Activated T-cell treated with anti-CD3 and anti-CD28 coated beads for 1 hour (primary cell): Measurements from ENCODE around the gene GRK2.

ENCODE experiments used
- DNase-seq: peaks from one replicate; pipeline ENCODE4 v3.0.0-alpha.2; 2020; ENCODE audit warnings: low read depth

GRK2 gene

DNA sequence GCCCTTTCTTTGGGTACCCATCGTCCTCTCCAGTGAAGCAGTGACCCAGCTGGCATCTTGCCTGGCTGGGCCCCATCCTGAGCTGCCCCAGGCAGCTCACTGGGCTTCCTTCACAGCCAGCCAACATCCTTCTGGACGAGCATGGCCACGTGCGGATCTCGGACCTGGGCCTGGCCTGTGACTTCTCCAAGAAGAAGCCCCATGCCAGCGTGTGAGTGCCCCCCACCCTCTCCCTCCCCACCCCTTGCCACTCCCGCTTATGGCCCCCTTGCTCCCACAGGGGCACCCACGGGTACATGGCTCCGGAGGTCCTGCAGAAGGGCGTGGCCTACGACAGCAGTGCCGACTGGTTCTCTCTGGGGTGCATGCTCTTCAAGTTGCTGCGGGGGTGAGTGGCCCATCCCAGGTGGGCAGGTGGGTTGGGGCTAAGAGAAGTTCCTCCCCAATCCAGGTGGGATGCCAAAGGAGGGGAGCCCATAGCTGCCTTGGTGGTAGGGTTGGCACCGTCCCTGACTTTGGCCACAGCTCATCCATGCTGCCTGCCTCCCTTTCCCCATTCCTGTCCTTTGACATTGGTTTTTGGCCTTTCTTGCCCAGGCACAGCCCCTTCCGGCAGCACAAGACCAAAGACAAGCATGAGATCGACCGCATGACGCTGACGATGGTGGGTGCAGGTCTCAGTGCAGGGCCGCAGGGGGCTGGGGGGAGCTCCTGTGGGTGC, 16.0 kb downstream of the GRK2 start:
- DNase-seq, result no peak

DNA sequence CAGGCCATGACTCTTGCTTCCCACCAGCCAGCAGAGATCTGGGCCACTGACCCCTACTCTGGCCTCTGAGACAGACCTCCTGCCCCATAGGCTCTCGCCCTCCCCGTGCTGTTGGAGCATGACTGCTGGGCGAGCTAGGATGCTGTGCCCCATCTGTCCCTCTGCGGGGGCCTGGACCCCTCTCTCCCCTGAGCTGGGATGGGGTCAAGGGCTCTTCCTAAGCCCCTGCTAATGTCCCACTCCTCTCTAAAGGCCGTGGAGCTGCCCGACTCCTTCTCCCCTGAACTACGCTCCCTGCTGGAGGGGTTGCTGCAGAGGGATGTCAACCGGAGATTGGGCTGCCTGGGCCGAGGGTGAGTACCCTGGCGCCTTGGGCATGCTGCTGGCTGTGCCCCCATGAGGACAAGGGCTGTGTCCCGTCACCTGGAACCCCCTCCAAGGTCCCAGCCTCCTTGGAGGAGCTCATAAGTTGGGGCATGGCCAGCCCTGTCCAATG, 16.7 kb downstream of the GRK2 start:
- DNase-seq, result no peak

- DNase-seq, result no peak
Measured at GRCh38 chr11:67283481-67283963, 17.2 kb downstream of the GRK2 start.

DNA sequence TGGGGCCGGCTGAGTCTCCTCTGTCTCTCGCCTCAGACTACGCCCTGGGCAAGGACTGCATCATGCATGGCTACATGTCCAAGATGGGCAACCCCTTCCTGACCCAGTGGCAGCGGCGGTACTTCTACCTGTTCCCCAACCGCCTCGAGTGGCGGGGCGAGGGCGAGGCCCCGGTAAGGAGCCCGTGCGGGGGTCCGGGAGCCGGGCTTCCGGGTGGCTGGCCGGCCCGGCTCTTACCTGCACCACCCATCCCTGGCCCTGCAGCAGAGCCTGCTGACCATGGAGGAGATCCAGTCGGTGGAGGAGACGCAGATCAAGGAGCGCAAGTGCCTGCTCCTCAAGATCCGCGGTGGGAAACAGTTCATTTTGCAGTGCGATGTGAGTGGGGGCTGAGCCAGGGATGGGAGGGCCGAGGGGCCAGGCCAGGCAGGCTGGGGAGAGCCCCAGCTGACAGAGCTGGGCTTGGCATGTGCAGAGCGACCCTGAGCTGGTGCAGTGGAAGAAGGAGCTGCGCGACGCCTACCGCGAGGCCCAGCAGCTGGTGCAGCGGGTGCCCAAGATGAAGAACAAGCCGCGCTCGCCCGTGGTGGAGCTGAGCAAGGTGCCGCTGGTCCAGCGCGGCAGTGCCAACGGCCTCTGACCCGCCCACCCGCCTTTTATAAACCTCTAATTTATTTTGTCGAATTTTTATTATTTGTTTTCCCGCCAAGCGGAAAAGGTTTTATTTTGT, 18.7 kb downstream of the GRK2 start:
- DNase-seq, result no peak

DNA sequence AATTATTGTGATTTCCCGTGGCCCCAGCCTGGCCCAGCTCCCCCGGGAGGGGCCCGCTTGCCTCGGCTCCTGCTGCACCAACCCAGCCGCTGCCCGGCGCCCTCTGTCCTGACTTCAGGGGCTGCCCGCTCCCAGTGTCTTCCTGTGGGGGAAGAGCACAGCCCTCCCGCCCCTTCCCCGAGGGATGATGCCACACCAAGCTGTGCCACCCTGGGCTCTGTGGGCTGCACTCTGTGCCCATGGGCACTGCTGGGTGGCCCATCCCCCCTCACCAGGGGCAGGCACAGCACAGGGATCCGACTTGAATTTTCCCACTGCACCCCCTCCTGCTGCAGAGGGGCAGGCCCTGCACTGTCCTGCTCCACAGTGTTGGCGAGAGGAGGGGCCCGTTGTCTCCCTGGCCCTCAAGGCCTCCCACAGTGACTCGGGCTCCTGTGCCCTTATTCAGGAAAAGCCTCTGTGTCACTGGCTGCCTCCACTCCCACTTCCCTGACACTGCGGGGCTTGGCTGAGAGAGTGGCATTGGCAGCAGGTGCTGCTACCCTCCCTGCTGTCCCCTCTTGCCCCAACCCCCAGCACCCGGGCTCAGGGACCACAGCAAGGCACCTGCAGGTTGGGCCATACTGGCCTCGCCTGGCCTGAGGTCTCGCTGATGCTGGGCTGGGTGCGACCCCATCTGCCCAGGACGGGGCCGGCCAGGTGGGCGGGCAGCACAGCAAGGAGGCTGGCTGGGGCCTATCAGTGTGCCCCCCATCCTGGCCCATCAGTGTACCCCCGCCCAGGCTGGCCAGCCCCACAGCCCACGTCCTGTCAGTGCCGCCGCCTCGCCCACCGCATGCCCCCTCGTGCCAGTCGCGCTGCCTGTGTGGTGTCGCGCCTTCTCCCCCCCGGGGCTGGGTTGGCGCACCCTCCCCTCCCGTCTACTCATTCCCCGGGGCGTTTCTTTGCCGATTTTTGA, 19.5 kb downstream of the GRK2 start:
- DNase-seq, result no peak

DNA sequence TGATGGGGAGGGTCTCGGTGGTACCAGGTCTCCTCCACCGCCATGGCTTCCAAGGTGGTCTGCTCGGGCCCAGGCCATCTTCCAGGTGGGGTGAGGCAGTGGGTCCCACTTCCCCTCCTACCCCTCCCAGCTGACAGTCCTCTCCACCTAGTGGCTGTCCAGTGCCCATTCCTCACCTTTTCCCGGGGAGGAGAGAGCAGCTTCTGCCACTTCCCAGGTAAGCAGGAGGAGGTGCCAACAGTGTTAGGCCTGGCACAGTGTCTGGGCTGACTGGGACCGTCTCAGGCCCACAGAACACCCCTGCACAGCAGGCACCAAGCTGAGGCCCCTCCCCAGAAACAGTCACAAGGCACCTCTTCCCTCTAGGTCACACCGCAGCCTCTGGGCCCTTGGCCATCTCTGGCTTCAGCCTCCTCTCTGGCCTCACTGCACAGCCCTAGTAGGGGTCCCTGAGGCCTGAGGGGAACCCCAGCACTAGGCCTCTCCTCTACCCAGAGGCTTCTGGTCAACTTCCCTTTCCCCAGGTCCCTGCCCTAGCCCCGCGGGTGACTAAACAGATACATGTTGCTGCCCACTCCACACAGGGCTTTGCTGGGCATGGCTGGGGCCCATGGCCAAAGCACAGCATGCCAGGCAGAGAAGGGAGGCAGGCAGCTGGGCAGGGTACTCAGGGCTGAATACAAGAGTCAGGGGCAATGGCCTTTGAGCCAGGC, 20.5 kb downstream of the GRK2 start:
- no peak for DNase-seq

- DNase-seq, result no peak
Measured at GRCh38 chr11:67287355-67288197, 21.3 kb downstream of the GRK2 start.

DNA sequence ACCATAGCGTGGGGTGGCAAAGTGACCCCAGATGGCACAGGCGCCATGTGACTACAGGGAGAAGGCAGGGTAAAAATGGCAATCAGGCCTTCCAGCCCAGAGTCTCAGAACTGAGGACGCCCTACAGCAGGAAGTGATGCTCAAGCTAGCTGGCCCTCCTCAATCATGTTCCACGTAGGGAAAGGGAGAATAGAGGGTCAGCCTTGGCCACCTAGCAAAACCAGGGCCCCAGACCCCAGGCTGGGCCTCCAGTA, 21.9 kb downstream of the GRK2 start:
- DNase-seq, result no peak

DNA sequence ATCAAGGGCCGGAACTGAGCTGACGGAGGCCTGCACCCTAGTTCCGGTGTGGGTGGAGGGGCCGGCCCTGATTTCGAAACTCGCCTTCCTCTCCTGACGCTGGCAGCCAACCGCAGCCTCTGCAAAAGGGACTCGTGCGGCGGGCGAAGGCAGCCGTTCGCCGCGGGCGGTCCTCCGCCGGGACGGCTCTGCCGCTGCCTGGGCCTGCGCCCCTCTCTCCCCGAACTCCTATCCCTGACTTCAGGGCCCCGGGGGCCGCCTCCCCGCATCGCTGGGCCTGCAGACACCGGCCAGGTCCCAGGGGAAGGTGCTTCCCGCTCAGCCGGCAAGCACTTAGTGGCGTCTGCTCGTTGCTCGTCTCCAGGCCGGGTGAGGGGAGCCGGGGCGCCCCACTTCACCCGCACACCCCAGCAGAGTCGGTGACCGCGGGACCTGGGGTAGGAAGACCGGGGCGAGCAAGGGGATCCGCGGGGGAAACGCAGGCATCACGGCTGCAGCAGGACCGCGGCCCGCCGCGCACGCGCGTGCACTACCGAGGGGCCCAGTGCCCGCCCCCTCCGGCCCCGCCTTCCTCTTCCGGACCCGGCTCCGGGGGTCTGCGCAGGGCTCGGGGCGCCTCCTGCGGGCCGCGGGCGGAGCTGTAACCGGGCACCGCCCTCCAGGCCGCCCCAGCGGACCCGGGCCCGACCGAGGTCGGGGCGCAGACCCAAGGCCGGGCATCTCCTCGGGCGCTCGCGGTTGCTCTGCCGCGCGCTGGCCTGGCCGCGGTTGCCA, 22.4 kb downstream of the GRK2 start:
- DNase-seq, result peak; percentile 88

GRCh38 chr11:67289226-67289650, 23.0 kb downstream of the GRK2 start, which contains the start of gene ANKRD13D:
TSS of gene ANKRD13D (plus strand) at chr11:67289303. CDS start at chr11:67289461, 158 bp downstream.
- no peak for DNase-seq

DNA sequence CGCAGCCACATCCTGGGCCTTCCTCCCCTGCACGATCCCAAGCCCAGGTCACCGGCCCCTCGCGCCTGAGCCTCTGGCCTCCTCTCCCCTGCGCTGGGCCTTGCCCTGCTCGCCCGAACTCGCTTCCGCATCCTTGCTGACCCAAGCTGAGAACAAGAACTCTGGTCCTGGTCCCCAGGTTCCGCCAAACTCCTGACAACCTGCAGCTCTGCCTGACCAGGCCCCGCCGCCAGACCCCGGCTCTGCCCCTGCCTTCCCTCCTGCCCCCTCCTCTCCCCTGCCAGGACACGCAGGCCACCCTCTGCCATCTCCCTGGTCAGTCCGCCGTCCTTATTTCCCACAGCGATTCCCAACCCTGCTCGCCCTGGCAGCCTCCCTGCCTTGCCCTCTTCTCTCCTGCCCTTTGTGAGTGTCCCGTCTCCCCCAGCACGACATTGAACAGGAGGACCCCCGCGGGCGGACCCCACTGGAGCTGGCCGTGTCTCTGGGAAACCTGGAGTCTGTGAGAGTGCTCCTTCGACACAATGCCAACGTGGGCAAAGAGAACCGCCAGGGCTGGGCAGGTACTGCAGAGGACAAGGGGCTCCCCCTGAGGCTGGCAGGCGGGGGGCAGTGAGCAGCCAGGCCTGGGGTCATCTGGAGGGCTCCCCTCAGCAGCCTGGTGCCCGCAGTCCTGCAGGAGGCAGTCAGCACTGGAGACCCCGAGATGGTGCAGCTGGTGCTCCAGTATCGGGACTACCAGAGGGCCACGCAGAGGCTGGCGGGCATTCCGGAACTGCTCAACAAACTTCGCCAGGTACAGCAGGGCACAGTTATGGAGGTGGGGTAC, 23.6 kb downstream of the GRK2 start:
- DNase-seq, result no peak

DNA sequence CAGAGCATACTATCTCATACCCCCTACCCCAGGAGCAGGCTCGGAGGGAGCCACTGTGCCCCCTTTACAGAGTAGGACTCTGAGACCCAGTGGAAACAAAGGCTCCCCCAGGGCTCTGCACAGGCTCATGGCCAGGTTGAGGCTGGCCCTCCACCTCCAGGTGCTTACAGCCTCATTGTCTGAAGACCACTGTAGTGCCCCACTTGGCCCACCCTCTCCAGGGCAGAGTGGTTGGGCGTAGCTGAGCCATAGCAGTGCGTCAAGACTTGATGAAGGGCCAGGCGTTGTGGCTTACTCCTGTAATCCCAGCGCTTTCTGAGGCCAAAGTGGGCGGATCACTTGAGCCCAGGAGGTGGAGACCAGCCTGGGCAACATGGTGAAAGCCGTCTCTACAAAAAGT, 24.5 kb downstream of the GRK2 start:
- no peak for DNase-seq

DNA sequence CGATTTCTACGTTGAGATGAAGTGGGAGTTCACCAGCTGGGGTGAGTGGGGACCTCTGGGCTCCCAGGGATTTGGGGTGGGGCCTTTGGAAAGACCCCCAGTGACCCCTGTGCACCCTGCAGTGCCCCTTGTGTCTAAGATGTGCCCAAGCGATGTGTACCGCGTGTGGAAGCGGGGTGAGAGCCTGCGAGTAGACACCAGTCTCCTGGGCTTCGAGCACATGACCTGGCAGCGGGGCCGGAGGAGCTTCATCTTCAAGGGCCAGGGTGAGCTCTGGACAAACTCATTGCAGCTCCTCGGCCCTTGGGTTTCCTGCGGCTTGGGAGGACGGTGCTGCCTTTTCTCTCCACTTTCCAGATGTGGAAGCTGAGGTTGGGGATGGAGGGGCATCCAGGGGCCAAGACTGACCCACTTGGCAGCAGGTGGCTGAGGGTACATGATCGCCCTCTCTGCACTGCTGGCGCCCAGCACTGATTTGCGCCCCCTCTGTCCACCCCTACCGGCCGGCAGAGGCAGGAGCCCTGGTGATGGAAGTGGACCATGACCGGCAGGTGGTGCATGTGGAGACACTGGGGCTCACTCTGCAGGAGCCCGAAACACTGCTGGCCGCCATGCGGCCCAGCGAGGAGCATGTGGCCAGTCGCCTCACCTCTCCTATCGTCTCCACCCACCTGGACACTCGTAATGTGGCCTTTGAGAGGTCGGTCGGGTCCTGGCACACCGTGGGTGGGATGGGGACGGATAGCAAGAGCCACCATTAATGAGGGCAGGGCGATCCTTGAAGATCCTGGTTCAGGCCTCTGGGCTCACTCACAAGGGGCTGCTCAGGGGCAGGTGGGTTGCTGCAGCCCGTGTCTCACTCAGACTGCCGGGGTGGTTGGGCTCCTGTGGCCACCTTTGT, 25.5 kb downstream of the GRK2 start:
- DNase-seq, result no peak

DNA sequence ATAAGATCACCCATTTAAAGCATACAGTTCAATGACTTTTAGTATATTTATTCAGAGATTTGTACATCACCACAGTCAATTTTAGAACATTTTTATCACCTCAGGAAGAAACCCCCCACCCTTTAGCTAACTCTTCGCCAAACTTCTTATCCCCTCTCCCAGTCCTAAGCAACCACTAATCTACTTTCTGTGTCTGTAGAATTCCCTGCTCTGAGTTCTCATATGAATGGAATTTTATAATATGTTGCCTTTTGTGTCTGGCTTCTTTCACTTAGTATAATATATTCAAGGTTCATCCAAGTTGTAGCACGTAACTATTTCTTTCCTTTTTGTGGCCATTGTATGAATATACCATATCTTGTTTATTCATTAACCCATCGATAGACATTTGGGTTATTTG, 26.4 kb downstream of the GRK2 start:
- DNase-seq, result no peak

DNA sequence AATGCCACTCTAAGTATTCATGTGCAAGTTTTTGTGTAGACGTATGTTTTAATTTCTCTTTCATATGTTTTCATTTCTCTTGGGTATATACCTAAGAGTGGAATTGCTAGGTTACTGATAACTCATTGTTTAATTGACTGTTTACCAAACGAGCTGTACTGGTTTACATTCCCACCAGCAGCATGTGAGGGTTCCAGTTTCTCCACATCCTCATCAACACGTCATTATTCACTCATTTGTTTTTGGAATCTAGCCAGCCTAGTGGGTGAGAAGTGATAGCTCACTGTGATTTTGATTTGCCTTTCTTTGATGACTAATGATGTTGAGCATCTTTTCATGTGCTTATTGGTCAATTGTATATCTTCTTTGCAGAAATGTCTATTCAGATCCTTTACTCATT, 26.8 kb downstream of the GRK2 start:
- no peak for DNase-seq

- no peak for DNase-seq
Measured at GRCh38 chr11:67295846-67296245, 29.6 kb downstream of the GRK2 start.

GRCh38 chr11:67298786-67299185, 32.5 kb downstream of the GRK2 start:
- DNase-seq, result no peak
